H1 (cell line): ENCODE results near the gene SLC25A12. TPM values are rescaled to one million over a fixed set of nuclear protein-coding genes. Genes with fewer than 3 reads are reported as not detected.

ENCODE experiments used
- CTCF ChIA-PET: fragments of 300-600 bp; sonication (Branson Sonifier 250); formaldehyde crosslinking; loops from one replicate; lab custom pipeline; 2021; ENCODE audit not compliant: partially characterized antibody; lab: Charles Lee
- POLR2A ChIA-PET: fragments of 300-600 bp; sonication (Branson Sonifier 250); formaldehyde crosslinking; loops from one replicate; lab custom pipeline; 2021; ENCODE audit warnings: inconsistent platforms; ENCODE audit not compliant: partially characterized antibody; lab: Charles Lee
- DNase-seq, 2 experiments: peaks; one replicate each; pipeline versions ENCODE4 v3.0.0 to v3.0.0-alpha.2; 2010 to 2022; ENCODE audit warnings: low spot score in 2 of 2, low read depth in 1 of 2, mixed read lengths in 1 of 2
- FAIRE-seq: peaks from 2 replicates; lab custom pipeline; 2011; peaks lifted over from hg19 to GRCh38; lab: Jason Lieb, UNC
- H2AFZ ChIP-seq: 2 replicates; pipeline ENCODE4 v1.8.1; 2012; ENCODE audit warnings: low read length, inconsistent platforms
- H2AK5ac ChIP-seq: 2 replicates; pipeline ENCODE4 v1.6.1; 2013; ENCODE audit warnings: low read depth, low read length
- H2BK120ac ChIP-seq: replicated peaks from 2 replicates; pipeline ENCODE3; 2013; ENCODE audit warnings: low read depth, low read length, inconsistent platforms
- H2BK12ac ChIP-seq: 2 replicates; pipeline ENCODE4 v1.6.1; 2013; ENCODE audit warnings: low read depth, low read length
- H2BK15ac ChIP-seq: 2 replicates; pipeline ENCODE4 v1.6.1; 2013; ENCODE audit warnings: low read length
- H2BK20ac ChIP-seq: 2 replicates; pipeline ENCODE4 v1.6.1; 2013; ENCODE audit warnings: low read length
- H2BK5ac ChIP-seq: 2 replicates; pipeline ENCODE4 v1.6.1; 2013; ENCODE audit warnings: low read depth, low read length
- H3K14ac ChIP-seq: 2 replicates; pipeline ENCODE4 v1.6.1; 2013; ENCODE audit warnings: inconsistent platforms; ENCODE audit not compliant: insufficient read length
- H3K18ac ChIP-seq: 2 replicates; pipeline ENCODE4 v1.6.1; 2013; ENCODE audit warnings: low read length; ENCODE audit errors: extremely low read depth
- H3K23ac ChIP-seq: 2 replicates; pipeline ENCODE4 v1.6.1; 2013; ENCODE audit warnings: inconsistent platforms; ENCODE audit not compliant: insufficient read length
- H3K23me2 ChIP-seq: 2 replicates; pipeline ENCODE4 v1.6.1; 2013; ENCODE audit warnings: low read depth, low read length
- H3K27ac ChIP-seq: 2 replicates; pipeline ENCODE4 v1.6.1; 2011; ENCODE audit warnings: low read depth, low read length, inconsistent platforms
- H3K27me3 ChIP-seq, 4 experiments: replicated peaks in 1 of 4; 1 replicate in 1 of 4; 2 replicates in 3 of 4; pipeline versions ENCODE4 v1.6.1 to v1.8.1; 2011 to 2013; ENCODE audit warnings: low read length in 3 of 4, mild to moderate bottlenecking in 3 of 4, inconsistent platforms in 2 of 4, mixed read lengths in 2 of 4, moderate library complexity in 1 of 4; ENCODE audit not compliant: control insufficient read depth in 3 of 4, insufficient read depth in 3 of 4; ENCODE audit errors: extremely low read depth in 1 of 4
- H3K36me3 ChIP-seq, 4 experiments: 2 replicates each; pipeline versions ENCODE4 v1.6.1 to v1.8.1; 2011 to 2013; ENCODE audit warnings: mild to moderate bottlenecking in 4 of 4, low read length in 3 of 4, moderate library complexity in 2 of 4, control low read depth in 1 of 4, inconsistent platforms in 1 of 4; ENCODE audit not compliant: insufficient read depth in 4 of 4, control insufficient read depth in 2 of 4
- H3K4ac ChIP-seq: replicated peaks from 2 replicates; pipeline ENCODE3; 2013; ENCODE audit warnings: low read length, low read depth, mixed read lengths, inconsistent platforms; ENCODE audit not compliant: insufficient read length
- H3K4me1 ChIP-seq, 4 experiments: replicated peaks in 1 of 4; 1 replicate in 1 of 4; 2 replicates in 3 of 4; pipeline versions ENCODE4 v1.6.1 to v1.8.1; 2011 to 2013; ENCODE audit warnings: low read length in 3 of 4, inconsistent platforms in 2 of 4, mixed read lengths in 1 of 4; ENCODE audit not compliant: insufficient read depth in 4 of 4, control insufficient read depth in 3 of 4
- H3K4me2 ChIP-seq, 2 experiments: 2 replicates each; pipeline versions ENCODE4 v1.6.1 to v1.8.1; 2011 to 2013; ENCODE audit warnings: low read depth in 2 of 2, low read length in 2 of 2, control low read depth in 1 of 2, inconsistent platforms in 1 of 2, mild to moderate bottlenecking in 1 of 2; ENCODE audit not compliant: insufficient read depth in 1 of 2
- H3K4me3 ChIP-seq, 4 experiments: fragments of 200-600, 300-600 bp in 1 of 4; sonication (generic), shearing (Covaris generic), sonication (Bioruptor Twin) in 1 of 4; 2 replicates each; pipeline versions ENCODE4 v1.5.1 to v1.8.1; 2011 to 2016; ENCODE audit warnings: low read length in 4 of 4, low read depth in 3 of 4, control low read depth in 2 of 4, inconsistent platforms in 2 of 4, mild to moderate bottlenecking in 2 of 4, mixed read lengths in 1 of 4, moderate library complexity in 1 of 4; ENCODE audit not compliant: insufficient read depth in 2 of 4; ENCODE audit errors: extremely low read depth in 1 of 4
- H3K56ac ChIP-seq: replicated peaks from 2 replicates; pipeline ENCODE3; 2013; ENCODE audit warnings: low read depth, mild to moderate bottlenecking, mixed read lengths, low read length, inconsistent platforms; ENCODE audit not compliant: insufficient read length
- H3K79me1 ChIP-seq: 2 replicates; pipeline ENCODE4 v1.6.1; 2013; ENCODE audit warnings: low read depth, low read length, control low read depth
- H3K79me2 ChIP-seq, 2 experiments: 2 replicates each; pipeline versions ENCODE4 v1.6.1 to v1.8.1; 2012 to 2013; ENCODE audit warnings: low read length in 2 of 2, mild to moderate bottlenecking in 2 of 2, inconsistent platforms in 1 of 2; ENCODE audit not compliant: insufficient read depth in 2 of 2, control insufficient read depth in 1 of 2
- H3K9ac ChIP-seq, 4 experiments: replicated peaks in 1 of 4; 1 replicate in 1 of 4; 2 replicates in 3 of 4; pipeline versions ENCODE4 v1.6.1 to v1.8.1; 2011 to 2013; ENCODE audit warnings: low read depth in 3 of 4, low read length in 3 of 4, control low read depth in 2 of 4, mild to moderate bottlenecking in 2 of 4, moderate library complexity in 2 of 4, inconsistent platforms in 1 of 4; ENCODE audit errors: extremely low read depth in 1 of 4
- H3K9me3 ChIP-seq, 2 experiments: 2 replicates each; pipeline versions ENCODE4 v1.6.1 to v1.8.1; 2012 to 2013; ENCODE audit warnings: mild to moderate bottlenecking in 2 of 2, moderate library complexity in 2 of 2, control low read depth in 1 of 2, inconsistent platforms in 1 of 2, low read depth in 1 of 2, low read length in 1 of 2, mixed read lengths in 1 of 2; ENCODE audit not compliant: insufficient read depth in 2 of 2
- H4K20me1 ChIP-seq, 2 experiments: replicated peaks in 1 of 2; 2 replicates each; pipeline versions ENCODE3 to v1.8.1; 2011 to 2013; ENCODE audit warnings: inconsistent platforms in 2 of 2, low read length in 2 of 2, mild to moderate bottlenecking in 1 of 2; ENCODE audit not compliant: insufficient read depth in 2 of 2, control insufficient read depth in 1 of 2
- H4K5ac ChIP-seq: 2 replicates; pipeline ENCODE4 v1.6.1; 2013; ENCODE audit warnings: low read length, low read depth, mixed read lengths, inconsistent platforms; ENCODE audit not compliant: insufficient read length
- H4K8ac ChIP-seq: 2 replicates; pipeline ENCODE4 v1.8.0; 2013; ENCODE audit warnings: mild to moderate bottlenecking, moderate library complexity, low read length, inconsistent platforms; ENCODE audit not compliant: insufficient read depth; ENCODE audit errors: extremely low read depth
- H4K91ac ChIP-seq: replicated peaks from 2 replicates; pipeline ENCODE3; 2013; ENCODE audit warnings: low read length, mixed read lengths, inconsistent platforms; ENCODE audit not compliant: insufficient read length
- CBX8 ChIP-seq: fragments of 300-800, 300-1000 bp; sonication (generic); IDR thresholded peaks from 2 replicates; pipeline ENCODE4 v1.7.1; 2016; ENCODE audit warnings: low read depth, low read length, borderline replicate concordance
- MAFK ChIP-seq: IDR thresholded peaks from 2 replicates; pipeline ENCODE4 v1.6.1; 2012; ENCODE audit warnings: low read depth, mild to moderate bottlenecking, improper control_type of control experiment, low read length
- WGBS, 2 experiments: shearing (Covaris generic) in 1 of 2; methylation state at CpG; one replicate each; pipeline versions ENCODE4 v1.1.6 to v1.1.7; 2013 to 2015; ENCODE audit warnings: low lambda C conversion rate in 2 of 2, mixed read lengths in 2 of 2, inconsistent platforms in 1 of 2, low coverage in 1 of 2, missing lambda C conversion rate in 1 of 2; ENCODE audit not compliant: insufficient replicate concordance in 2 of 2, insufficient coverage in 1 of 2, insufficient read length in 1 of 2; ENCODE audit errors: extremely low coverage in 1 of 2, missing lambda C conversion rate in 1 of 2; 5-methylcytosine and 5-hydroxymethylcytosine counted together
- polyA plus RNA-seq, 7 experiments: library from polyadenylated mRNA; depleted of rRNA in 3 of 7; stranded (reverse) in 5 of 7; unstranded in 2 of 7; fragments of >200 nt in 5 of 7; fragments of 200-250 nt in 2 of 7; gene quantifications; 1 replicate in 5 of 7; 2 replicates in 1 of 7; 4 replicates in 1 of 7; pipeline versions ENCODE4 v1.2.1 to v1.2.3, GENCODE V29; 2011 to 2013; ENCODE audit warnings: missing spikeins in 2 of 7, mixed read lengths in 2 of 7
- total RNA-seq: library from RNA; stranded (reverse); fragmentation: NEBNext Ultra II Directional; extraction: Animal tissue kit (Norgen Biotek cat#: 25700); gene quantifications from 2 replicates; pipeline ENCODE4 v1.2.1, GENCODE V29; 2021
- TF ChIP-seq, protein P1 (sequence below): IDR thresholded peaks from 2 replicates; pipeline ENCODE4 v1.6.1; 2012; ENCODE audit warnings: low read length, inconsistent platforms

The SLC25A12 gene
- total and polyA plus RNA-seq, 2 of the 8 experiments (the other 6 are each of a cell fraction or from before 2014, with no cell fraction given): 7.7 to 10.2 TPM

DNA sequence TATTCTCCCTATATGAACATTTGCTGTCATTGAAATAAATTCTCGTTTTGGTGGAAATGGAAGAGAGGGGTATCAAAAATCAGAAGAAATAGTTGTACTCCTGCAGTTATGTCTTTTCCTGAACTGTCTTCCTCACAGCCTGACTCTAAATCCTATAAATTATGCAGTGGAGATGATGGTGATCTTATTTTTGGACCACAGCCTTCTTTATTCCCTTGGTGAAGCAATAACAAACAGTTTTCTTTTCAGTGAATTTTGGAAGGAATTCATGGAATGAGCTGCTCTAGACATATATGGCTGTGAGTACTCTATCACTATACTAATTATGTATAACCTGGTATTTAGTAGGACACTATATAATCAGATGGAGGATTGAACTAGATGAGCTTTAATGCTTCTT lies 1.7 kb upstream of the SLC25A12 start:
- Histone ChIP-seq H3K56ac (no peak overlapping the region), H4K20me1 (no peaks in the 10 kb centered on the region), H2AK5ac (no peak overlapping the region), H3K27ac (no peak overlapping the region), H2BK120ac (no peak overlapping the region), H3K9ac (no peak overlapping the region), H3K23ac (no peak overlapping the region), H3K9me3 (peaks cover 0 to 11% of the 10 kb centered on the region in 2 experiments; a peak in 2 of 4 replicates), H3K4me3 (no peak overlapping the region), H2AFZ (no peak overlapping the region), H2BK5ac (no peak overlapping the region), H3K4me1 (peaks cover 0 to 6% (median 2%) of the 10 kb centered on the region in 4 experiments; a peak in 2 of 7 replicates), H3K14ac (no peak overlapping the region), H4K91ac (no peak overlapping the region), H3K18ac (no peak overlapping the region), H3K27me3 (no peaks in the 10 kb centered on the region), H4K5ac (no peak overlapping the region), H3K79me2 (no peaks in the 10 kb centered on the region), H3K4me2 (no peak overlapping the region), H2BK15ac (no peak overlapping the region), H3K4ac (no peak overlapping the region), H2BK12ac (no peak overlapping the region), H3K36me3 (no peaks in the 10 kb centered on the region), H3K23me2 (peaks cover 3% of the 10 kb centered on the region), H2BK20ac (no peak overlapping the region), H3K79me1 (no peaks in the 10 kb centered on the region), H4K8ac (no peak overlapping the region)
- TF ChIP-seq, protein P1, sequence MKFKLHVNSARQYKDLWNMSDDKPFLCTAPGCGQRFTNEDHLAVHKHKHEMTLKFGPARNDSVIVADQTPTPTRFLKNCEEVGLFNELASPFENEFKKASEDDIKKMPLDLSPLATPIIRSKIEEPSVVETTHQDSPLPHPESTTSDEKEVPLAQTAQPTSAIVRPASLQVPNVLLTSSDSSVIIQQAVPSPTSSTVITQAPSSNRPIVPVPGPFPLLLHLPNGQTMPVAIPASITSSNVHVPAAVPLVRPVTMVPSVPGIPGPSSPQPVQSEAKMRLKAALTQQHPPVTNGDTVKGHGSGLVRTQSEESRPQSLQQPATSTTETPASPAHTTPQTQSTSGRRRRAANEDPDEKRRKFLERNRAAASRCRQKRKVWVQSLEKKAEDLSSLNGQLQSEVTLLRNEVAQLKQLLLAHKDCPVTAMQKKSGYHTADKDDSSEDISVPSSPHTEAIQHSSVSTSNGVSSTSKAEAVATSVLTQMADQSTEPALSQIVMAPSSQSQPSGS: no peak
- TF ChIP-seq MAFK (no peak), CBX8 (no peak)
- 88% methylated on average over 1 of the region's 1 CpG; no CpG with 5 or more reads in 1 of the 2 experiments for WGBS, 2 experiments
- no peak for FAIRE-seq
- CTCF ChIA-PET: interaction anchor here (0.6 to 2.5 kb wide), 4 partner anchors 12 to 170 kb away, joined by 3 to 5 read pairs (median 3); no protein-coding TSS in a partner anchor
- DNase-seq: no peak
- POLR2A ChIA-PET: no interaction called here
